Embryonic facial prominence (tissue), 1 donor: ENCODE results near the gene TSEN54.

ENCODE experiments used
- DNase-seq: peaks from one replicate; pipeline ENCODE4 v3.0.0-alpha.2; 2016; ENCODE audit errors: extremely low spot score

TSEN54 gene

DNA sequence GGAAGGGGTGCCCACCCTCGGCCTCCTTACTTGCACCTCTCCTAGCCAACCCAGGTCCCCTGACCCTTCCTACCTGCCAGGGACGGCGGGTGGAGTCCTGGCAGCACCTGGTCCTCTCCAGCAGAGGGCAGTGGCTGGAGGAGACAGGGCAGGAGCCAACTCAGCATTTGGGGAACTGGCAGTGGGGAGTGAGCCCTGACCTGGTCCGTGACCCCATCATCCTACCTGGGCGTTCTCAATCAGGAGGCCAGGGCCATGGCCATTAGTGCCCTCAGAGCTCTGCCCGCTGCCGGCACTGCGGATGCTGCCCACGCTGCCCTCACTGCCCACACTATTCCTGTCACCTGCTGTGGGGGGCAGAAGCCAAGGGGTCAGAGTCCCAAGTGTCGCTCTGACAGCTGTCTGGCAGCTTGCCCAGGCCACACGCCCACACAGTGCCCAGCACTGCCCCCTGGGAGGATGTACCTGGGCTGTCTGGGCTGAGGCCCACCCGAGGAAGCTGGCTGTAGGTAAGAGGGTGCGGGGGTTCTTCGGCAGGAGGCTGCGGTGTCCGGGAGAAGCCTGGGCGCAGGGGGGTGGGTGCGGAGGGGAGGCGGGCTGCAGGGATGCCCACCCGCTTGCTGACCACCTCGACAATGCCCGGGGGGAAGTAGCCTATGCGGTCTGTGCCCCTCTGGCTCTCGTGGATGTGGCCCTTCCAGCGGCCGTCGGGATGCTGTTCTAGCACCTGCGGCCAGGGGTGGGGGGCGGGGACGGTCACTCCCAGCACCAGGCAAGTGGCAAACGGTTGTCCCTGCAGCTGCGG, 11.8 kb upstream of the TSEN54 start:
- no peak for DNase-seq

DNA sequence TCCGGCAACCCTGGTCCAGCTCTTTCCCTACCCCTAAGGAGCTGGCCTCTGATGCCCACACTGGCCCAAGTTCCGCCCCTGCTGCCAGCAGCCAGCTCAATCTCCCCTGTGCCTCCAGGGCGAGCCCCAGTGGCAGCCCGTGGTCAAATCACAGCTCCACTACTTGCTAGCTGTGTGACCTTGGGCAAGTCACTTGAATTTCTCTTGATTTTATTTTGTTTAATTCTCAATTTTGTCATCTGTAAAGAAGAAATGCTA, 11.2 kb upstream of the TSEN54 start:
- DNase-seq: no peak

DNA sequence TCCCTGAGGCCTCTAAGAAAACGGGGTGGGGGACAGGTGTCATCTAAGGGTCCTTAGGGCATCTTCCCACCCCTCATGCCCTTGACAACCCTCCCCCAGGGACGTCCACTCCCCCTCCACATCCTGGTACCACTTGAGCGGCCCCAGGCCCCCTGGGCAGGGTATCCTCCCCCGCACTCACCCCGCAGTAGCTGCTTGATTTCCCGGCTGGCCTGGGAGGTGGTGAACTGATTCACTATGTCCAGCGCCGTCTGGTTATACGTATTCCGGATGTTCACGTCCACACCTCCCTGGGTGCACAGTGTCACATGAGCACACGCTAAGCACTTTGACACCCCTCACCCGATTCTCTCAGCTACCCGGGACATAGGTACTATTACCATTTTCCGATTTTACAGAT, 10.7 kb upstream of the TSEN54 start:
- DNase-seq: no peak

DNA sequence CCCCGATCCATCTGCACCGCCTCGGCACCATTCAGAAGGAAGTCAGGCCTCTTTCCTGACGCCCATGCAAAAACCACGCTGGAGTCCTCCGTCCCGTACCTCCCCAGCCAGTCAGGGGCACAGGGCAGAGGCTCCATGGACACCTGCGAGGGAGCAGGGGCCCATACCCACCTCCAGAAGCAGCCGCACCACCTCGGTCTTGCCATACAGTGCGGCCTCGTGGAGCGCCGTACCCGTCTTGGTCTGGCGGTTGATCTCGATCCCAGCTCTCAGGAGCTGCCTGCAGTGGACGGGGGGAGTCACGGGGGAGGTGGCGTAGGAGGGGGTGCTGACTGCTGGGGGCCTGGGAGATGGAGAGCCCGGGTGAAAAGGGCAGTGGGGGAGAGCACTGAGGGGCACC, 10.2 kb upstream of the TSEN54 start:
- no peak for DNase-seq

DNA sequence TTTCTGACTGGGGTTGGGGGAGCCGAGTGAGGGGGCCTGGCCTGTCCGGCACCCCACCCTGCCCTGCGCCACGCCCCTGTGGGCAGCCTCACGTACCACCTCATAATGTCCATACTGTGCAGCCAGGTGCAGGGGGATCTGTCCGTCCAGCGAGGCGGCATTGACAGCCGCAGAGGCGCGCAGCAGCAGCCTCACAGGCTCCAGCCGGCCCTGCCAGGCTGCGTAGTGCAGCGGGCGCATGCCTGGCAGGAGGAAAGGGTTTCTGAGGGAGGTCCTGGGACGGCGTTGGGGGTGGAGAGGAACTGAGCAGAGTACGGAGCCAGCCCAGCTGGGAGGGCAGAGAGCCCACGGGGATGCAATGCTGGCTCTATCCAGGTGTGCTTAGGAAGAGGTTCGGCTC, 9.4 kb upstream of the TSEN54 start:
- no peak for DNase-seq

DNA sequence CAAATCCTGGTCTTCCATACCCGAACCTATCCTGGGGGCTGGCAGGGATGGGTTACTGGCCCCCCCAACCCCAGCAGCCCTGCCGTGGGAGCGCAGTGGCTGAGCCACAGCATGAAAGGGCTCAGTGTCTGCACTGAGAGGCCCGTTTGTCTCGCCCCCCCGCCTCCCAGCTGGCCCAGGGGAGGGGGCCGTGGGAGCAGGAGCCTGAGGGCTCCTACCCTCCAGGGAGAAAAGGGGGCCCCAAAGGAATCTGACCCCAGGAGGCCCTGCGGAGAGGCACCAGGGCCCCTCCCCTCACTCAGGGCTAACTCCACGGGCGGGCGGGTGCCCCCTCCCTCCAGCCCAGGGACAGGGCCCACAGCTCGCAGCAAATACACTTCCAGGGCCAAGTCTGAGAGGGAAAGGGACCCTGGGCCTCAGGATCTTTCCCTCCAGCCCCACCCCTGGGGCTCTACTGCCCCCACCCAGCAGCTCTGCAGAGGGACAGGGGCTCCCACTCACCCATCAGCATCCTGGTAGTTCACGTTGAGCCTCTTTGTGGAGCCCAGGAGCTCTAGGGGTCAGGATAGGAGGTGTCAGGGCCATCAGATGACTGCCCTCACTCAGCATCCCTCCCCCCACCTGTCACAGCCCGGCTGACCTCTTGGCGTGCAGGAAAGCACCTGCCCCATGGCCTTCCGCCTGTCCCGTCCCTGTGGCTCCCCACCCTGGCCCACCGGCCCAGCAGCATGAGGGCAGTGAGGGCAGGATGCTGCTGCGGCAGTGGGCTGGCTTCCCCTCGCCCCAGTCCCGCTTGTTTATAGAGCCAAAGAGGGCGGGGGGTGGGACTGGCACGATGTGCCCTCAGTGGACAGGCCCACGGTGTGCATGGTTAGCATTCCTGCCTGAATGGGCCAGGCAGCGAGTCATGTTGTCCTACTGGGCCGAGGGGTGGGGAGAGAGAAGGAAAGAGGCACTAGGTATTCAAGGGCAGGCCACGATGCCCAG, 8.3 kb upstream of the TSEN54 start:
- DNase-seq: no peak

DNA sequence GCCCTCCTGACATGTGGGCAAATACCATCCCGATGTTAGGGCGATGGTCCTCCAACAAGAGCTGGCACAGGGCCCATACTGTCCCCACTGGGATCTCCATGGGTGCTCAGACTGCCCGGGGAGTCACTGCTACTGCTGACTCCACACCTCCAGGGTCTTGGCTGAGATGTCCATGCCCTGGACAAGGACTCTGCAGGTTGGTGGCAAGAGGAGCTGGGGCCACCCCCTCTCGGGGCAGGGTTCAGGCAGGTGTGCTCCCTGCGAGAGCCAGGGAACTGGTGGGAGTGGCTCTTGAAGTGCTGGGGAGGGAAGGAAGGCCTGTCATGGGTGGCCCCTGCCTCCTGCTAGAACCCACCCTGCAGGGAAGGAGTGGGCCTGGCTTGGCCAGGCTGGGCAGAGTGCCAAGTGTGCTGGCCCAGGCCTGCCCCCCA, 7.4 kb upstream of the TSEN54 start:
- DNase-seq: no peak

DNA sequence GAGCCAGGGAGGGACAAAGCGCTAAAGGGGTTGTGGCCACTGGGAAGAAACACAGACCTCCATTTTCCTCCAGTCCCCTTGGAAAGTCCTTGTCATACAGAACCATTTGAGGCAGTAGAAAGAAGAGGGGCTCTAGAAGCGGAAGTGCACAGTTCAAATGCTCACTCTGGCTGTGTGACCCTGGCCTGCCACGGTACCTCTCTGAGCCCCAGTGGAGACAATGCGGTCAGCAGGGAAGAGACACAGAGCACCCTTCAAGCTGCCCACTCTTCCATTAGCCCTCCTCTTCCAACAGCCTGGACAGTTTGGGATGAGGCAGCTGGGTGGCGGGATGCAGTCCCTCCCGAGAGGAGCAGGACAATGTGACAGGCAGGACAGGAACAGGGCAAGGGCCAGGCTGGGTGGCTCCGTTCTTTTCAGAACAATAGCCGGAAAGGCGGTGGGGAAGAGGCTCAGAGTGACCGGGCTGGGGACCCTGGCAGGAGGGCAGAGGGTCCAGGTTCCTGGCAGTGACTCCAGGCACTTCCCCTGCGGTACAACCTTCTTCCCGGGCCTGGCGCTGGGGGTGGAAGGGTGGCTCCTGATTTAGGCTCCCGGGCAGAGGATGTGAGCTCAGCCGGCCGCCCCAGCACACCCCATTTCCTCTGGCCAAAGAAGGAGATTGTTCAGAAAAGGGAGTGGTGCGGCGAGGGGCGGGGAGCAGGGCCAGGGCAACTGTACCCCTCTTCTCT, 6.6 kb upstream of the TSEN54 start:
- no peak for DNase-seq

DNA sequence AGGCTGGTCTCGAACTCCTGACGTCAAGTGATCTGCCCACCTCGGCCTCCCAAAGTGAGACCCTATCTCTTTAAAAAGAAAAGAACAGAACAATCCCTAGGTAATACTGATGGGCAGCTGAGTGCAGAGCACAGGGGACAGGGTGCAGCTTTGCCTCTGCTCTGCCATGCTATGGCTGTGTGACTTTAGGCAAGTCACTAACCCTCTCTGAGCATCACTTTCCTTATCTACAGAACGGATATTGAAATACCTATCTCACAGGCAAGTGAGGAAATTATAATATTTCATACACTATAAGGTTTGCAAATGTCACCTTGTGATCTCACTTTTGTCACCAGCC, 5.1 kb upstream of the TSEN54 start:
- DNase-seq: no peak

DNA sequence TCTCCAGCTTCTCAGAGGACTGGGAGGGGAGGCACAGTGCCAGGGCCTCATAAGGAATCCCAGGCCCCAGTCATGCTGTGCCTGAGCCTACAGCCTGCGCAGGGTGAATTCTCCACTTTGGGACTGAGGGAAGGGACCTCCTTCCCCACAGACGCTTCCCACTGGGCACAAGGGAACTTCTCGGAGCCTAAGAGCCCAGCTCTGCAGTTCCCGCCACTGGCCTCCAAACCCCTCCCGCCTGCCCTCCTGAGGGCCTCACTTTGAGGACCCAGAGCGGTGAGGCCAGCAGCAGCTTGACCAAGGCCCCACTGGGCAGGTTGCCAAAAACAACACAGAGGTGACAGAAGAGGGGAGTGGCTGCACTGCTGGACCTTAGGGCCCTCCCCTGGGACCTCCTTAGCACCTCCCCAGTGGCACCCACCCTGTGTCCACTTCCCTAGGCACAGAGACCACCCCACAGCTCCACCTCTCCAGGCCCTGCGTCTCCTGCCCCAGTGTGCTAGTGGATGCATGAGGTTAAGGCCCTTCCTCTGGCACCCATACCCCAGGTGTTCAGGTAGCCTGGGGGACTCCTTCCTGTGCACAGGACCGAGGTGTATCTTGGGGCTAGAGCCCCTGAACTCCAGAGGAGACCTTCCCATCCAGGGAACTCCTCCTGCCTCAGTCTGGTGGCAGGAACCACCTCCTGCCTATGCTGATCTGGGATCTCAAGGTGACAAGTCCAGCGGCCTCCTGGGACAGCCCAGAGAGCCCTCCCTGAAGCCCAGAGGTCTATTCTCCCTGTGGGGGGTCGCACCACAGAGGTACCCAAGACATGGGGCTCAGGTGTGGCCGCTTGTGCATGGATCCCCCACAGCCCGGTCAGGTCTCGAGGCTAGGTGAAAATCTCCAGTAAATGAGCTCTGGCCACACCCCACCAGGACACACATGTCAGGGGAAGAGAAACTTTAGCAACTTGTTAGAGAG, 4.4 kb upstream of the TSEN54 start:
- DNase-seq: no peak

DNA sequence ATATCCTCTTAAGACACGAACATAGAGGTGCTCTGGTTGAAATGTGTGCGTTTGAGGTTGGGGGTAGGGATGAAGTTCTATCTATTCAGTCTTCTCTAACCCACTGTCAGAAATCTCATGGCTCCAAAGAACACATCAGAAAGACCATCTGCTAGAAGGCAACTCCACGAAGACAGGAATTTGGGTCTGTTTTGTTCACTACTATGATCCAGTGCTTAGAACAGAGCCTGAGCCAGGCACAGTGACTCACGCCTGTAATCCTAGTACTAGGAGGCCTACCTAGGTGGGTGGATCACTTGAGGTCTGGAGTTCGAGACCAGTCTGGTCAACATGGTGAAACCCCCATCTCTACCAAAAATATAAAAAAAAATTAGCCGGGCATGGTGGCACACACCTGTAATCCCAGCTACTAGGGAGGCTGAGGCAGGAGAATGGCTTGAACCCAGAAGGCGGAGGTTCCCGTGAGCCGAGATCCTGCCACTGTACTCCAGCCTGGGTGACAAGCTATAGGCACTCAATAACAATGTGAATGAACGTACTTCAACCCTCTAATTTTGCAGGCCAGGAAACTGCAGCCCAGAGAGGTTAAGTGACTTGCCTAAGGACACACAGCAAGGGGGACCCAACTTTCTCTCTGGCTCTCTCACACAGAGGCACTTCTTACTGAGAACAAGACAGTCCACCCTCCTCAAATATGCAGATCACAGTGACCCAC, 3.2 kb upstream of the TSEN54 start:
- no peak for DNase-seq

DNA sequence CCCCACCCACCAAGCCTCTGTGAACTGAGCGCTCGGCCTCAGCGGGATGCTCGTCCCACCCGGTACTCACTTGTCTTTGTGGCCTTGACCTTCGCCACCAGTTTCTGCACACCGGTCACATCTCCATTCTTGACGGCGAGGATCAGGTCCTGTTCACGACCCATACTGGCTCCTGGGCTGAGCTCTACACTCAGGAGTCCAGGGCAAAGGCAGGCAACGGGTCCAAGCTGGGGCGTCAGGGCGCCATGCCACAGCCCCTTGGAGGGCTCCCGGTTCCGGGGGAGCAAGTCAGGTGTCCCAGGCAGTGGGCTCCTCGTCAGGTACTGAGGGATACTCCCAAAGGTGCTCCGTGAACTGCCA, 2.7 kb upstream of the TSEN54 start:
- DNase-seq: no peak

DNA sequence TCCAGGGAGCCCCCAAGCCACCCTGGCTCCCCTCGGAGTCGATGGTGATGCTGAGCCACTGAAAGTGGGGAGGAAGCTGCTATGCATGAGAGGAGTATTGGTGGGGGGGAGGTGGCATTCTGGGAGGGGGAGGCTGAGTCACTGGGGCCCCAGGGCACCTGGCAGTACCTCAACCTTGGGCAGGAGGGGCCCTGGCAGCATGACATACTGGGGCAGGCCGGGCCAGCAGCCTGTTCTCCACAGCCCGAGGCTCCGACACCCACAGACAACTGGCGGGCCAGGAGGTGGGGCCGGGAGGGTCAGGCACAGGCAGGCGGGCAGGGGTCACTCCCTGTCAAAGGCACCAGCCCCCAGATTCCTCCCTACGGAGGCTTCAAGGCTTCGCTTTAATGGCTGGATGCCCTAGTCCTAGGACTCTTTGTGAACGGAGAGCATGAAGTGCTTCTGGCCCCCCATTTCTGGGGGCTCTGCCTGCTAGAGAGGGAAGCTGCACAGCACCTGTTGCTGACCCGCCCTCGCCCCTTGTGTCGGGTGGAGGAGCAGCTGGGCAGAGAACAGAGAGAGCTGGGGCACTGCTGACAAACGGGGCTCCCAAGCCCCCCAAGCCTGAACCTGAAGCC, 1.9 kb upstream of the TSEN54 start:
- DNase-seq: no peak

DNA sequence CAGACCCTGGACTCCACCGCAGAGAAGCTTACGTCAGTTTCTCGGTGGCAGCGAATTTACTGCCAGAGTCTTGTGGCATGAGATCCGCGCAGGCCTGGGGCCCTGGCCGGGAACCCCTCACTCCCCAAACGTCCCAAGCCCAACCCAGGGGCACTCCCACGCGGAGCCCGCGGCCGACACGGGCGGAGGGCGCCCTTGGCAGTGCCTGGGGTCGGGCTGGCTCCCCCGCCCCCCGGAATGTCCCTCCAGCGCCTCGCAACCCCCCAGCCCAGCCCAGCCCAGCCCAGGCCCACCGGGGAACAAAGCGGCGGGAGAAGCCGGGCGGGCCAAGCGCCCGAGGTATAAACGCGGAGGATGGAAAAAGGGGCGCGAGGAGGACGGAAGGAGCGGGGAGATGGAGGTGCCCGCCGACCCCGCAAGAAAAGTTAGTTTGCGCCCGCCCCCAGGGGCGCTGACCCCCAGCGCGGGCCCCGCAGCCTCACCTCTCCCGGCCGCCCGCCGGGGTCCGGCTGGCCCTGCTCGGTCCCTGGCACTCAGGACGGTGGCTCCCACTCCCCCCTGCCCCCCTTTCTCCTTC, 1.3 kb upstream of the TSEN54 start:
- no peak for DNase-seq

DNA sequence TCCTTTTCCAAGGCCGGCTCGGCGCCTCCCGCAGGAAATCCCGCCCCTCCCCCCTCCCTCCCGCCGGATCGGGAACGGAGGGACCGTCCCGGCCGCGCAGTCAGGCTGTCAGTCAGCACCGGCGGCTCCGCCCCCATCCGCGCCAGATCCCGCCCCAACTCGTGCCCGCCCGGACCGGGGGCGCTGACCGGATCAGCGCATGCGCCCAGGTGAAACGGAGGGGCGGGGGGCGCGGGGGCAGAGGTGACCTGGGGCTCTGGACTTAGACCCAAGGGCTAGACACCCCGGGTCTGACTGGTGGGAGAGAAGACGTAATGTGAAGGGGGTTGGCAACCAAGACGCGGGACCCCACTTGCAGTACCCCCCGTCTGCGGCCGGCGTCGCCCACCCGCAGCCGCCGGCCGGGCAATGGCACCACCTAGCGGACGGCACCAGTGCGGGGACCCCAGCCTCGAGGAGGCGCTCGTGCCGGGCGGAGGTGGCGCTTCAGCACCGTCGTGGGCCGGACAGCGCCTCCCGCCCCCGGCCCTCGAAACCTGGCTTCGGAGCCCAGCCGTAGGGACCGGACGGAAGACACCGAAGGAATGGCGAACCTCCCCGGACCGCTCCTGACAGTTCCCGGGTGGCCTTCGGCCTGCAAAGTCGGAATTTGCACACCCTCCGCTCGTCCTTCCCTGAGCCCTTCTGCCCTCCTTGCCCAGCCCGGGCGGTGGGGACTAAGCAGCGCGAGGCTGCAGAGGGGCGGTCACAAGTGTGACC, 653 bp upstream of the TSEN54 start, which contains the start of gene CASKIN2:
TSS of gene CASKIN2 (minus strand) at position 42 of the 759 bp plus-strand sequence. CDS start 1,733 bp downstream, outside the sequence.
- peak; percentile 85 for DNase-seq

DNA sequence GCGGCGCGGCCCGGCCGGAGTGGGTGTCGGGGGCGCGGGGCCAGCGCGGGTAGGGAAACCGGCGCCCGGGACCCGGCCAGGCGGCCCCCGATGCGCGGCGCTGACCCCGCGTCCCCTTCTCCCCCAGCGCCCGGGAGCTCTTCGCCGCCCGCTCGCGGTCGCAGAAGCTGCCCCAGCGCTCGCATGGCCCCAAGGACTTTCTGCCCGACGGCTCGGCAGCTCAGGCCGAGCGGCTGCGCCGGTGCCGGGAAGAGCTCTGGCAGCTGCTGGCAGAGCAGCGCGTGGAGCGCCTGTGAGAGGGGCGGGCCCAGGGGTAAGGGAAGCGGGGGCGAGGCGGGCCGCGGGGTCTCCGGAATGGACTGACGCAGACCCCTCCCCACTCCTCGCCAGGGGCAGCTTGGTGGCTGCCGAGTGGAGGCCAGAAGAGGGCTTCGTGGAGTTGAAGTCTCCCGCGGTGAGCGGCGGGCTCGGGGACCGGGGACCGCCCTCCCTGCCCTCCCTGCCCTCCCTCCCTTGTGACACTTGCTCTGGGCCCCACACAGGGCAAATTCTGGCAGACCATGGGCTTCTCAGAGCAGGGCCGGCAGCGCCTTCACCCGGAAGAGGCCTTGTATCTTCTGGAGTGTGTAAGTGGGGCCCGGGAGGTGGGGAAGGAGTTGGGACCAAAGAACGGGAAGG, 430 bp downstream of the TSEN54 start:
- DNase-seq: no peak

DNA sequence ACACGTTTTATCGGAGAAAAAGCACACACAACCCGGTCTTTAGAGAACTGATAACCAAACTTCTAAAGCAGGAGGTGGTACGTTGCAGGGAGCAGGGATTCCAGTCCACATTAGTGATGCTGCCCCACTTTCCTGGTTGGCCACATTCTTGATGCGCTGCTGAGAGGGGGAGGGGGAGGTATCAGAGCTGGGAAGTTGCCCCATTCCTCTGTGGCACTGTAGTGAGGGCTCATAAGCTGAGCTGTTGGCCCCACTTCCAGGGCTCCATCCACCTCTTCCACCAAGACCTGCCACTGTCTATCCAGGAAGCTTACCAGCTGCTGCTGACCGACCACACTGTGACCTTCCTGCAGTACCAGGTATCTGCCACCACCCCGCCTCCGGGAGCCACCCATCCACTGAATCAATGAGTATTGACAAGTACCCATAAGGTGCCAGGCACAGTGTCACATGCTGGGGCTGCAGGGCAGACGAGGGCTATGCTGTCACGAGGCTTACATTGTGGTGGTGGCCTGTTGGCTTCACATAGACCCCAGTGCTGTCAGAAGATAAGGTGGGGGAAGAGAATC, 1.1 kb downstream of the TSEN54 start:
- DNase-seq: no peak

DNA sequence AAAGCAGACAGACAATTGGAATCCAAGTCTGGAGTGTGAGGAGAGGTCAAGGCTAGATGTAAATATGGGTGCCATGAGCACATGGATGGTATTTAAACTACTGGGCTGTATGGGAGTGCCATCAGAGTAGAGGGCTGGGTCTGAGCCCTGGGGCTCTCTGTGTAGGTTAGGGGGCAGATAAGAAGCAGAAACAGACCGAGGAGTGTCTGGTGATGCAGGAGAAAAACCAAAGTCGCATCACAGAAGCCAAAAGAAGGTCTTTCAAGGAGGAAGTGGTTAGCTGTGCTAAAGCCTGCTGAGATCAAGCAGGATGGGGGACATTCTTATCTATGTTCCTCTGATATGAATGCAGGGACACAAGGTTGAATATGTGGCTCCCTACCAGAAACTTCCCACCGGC, 1.9 kb downstream of the TSEN54 start:
- no peak for DNase-seq
